Suprapubic skin (tissue), 4 donors: Measurements from ENCODE around the gene PPP6C. TPM values are rescaled to one million over a fixed set of nuclear protein-coding genes. Genes with fewer than 3 reads are reported as not detected.
"Not testable (repeated sequence)": the region's sequence is repeated elsewhere in the genome, so short reads cannot be mapped to it uniquely, and the experiment has no call there.

Experiments used
- DNase-seq, 2 donors: peaks; one replicate each; pipeline ENCODE4 v3.0.0-alpha.2; 2019; ENCODE audit warnings: low spot score in 2 of 2
- H3K27ac ChIP-seq: fragments of 200-600 bp; sonication (generic); one replicate; pipeline ENCODE4 v1.5.1; 2019
- H3K27me3 ChIP-seq: fragments of 200-600 bp; sonication (generic); one replicate; pipeline ENCODE4 v1.5.1; 2019
- H3K36me3 ChIP-seq: fragments of 200-600 bp; sonication (generic); one replicate; pipeline ENCODE4 v1.5.1; 2019
- H3K4me1 ChIP-seq: fragments of 200-600 bp; sonication (generic); one replicate; pipeline ENCODE4 v1.5.1; 2019
- H3K4me3 ChIP-seq: fragments of 200-600 bp; sonication (generic); one replicate; pipeline ENCODE4 v1.5.1; 2019; ENCODE audit warnings: mild to moderate bottlenecking
- H3K9me3 ChIP-seq: fragments of 200-600 bp; sonication (generic); one replicate; pipeline ENCODE4 v1.5.1; 2019
- CTCF ChIP-seq, 2 donors: fragments of 200-600 bp in 1 of 2; fragments of 450-650 bp in 1 of 2; sonication (generic) in 1 of 2; IDR thresholded peaks; one replicate each; pipeline ENCODE4 v1.5.1; 2016 to 2019; ENCODE audit warnings: antibody characterized with exemption in 2 of 2, mild to moderate bottlenecking in 1 of 2, moderate library complexity in 1 of 2
- EP300 ChIP-seq: sonication (generic); formaldehyde crosslinking; IDR thresholded peaks from one replicate; pipeline ENCODE4 v1.6.1; 2017; ENCODE audit warnings: antibody characterized with exemption
- POLR2A ChIP-seq, 2 donors: fragments of 450-650 bp; IDR thresholded peaks; one replicate each; pipeline ENCODE4 v1.6.1; 2017; ENCODE audit warnings: antibody characterized with exemption in 2 of 2, mild to moderate bottlenecking in 2 of 2, moderate library complexity in 2 of 2
- POLR2AphosphoS5 ChIP-seq, 3 donors: sonication (generic); formaldehyde crosslinking; IDR thresholded peaks; one replicate each; pipeline ENCODE4 v1.6.1; 2017; ENCODE audit warnings: antibody characterized with exemption in 3 of 3
- WGBS: methylation state at CpG from one replicate; pipeline ENCODE4 v1.1.5; 2018; 5-methylcytosine and 5-hydroxymethylcytosine counted together
- total RNA-seq, 4 donors: library from RNA; depleted of rRNA; stranded (reverse); fragments of >200 nt; gene quantifications; one replicate each; pipeline ENCODE4 v1.1.0, GENCODE V29; 2016

The PPP6C gene
- total RNA-seq, 4 donors from 2014 or later: 26.8 to 36.8 (median 29.6) TPM

GRCh38 chr9:125121146-125121545 lies 68.5 kb downstream of the PPP6C start:
- Histone ChIP-seq H3K27me3 (no peaks in the 10 kb centered on the region), H3K9me3 (no peaks in the 10 kb centered on the region), H3K4me1 (peaks cover 22% of the 10 kb centered on the region), H3K27ac (no peak overlapping the region), H3K36me3 (no peaks in the 10 kb centered on the region), H3K4me3 (no peak overlapping the region)
- DNase-seq: no peak
- no peak for TF ChIP-seq POLR2A (IDR thresholded peaks at IDR 0.05)
- no peak for TF ChIP-seq CTCF (IDR thresholded peaks at IDR 0.05)
- TF ChIP-seq POLR2AphosphoS5 (IDR thresholded peaks at IDR 0.05): no peak
- no peak for TF ChIP-seq EP300
- WGBS: 74% methylated on average over 2 of the region's 2 CpGs

GRCh38 chr9:125119643-125120286 lies 69.8 kb downstream of the PPP6C start:
- DNase-seq: no peak
- H3K4me3 ChIP-seq: no peak overlapping the region
- TF ChIP-seq CTCF (IDR thresholded peaks at IDR 0.05) (no peak), EP300 (no peak), POLR2A (IDR thresholded peaks at IDR 0.05) (no peak), POLR2AphosphoS5 (IDR thresholded peaks at IDR 0.05) (no peak)
- H3K27me3 ChIP-seq: no peaks in the 10 kb centered on the region
- no peaks in the 10 kb centered on the region for H3K36me3 ChIP-seq
- no peak overlapping the region for H3K27ac ChIP-seq
- peaks cover 12% of the 10 kb centered on the region for H3K4me1 ChIP-seq
- 63% methylated on average over 4 of the region's 4 CpGs for WGBS
- H3K9me3 ChIP-seq: no peaks in the 10 kb centered on the region

GRCh38 chr9:125118696-125119095 lies 70.9 kb downstream of the PPP6C start:
- H3K27ac ChIP-seq, H3K9me3 ChIP-seq, H3K4me3 ChIP-seq, DNase-seq, H3K36me3 ChIP-seq, H3K27me3 ChIP-seq: not testable (repeated sequence)
- peaks cover 12% of the 10 kb centered on the region for H3K4me1 ChIP-seq
- 93% methylated on average over 2 of the region's 2 CpGs for WGBS

- not testable (repeated sequence) for H3K4me3 ChIP-seq, DNase-seq, H3K27ac ChIP-seq, H3K4me1 ChIP-seq, H3K27me3 ChIP-seq, H3K36me3 ChIP-seq, H3K9me3 ChIP-seq
- WGBS: 98% methylated on average over 4 of the region's 4 CpGs
These were observed 75.1 kb downstream of the PPP6C start for GRCh38 chr9:125114503-125114902.

GRCh38 chr9:125110464-125110863 lies 79.1 kb downstream of the PPP6C start:
- H3K36me3 ChIP-seq: no peaks in the 10 kb centered on the region
- peaks cover 3% of the 10 kb centered on the region for H3K9me3 ChIP-seq
- 100% methylated on average over 2 of the region's 2 CpGs for WGBS
- H3K27ac ChIP-seq: no peak overlapping the region
- H3K4me3 ChIP-seq: no peak overlapping the region
- H3K4me1 ChIP-seq: no peaks in the 10 kb centered on the region
- H3K27me3 ChIP-seq: no peaks in the 10 kb centered on the region
- no peak for TF ChIP-seq CTCF (IDR thresholded peaks at IDR 0.05)
- no peak for DNase-seq

- not testable (repeated sequence) for H3K4me1 ChIP-seq, H3K36me3 ChIP-seq, H3K9me3 ChIP-seq, H3K4me3 ChIP-seq, H3K27me3 ChIP-seq, DNase-seq, H3K27ac ChIP-seq
- 97% methylated on average over 13 of the region's 33 CpGs for WGBS
These were observed 81.1 kb downstream of the PPP6C start for GRCh38 chr9:125108541-125108940.

- Histone ChIP-seq H3K36me3 (no peaks in the 10 kb centered on the region), H3K27ac (no peak overlapping the region), H3K4me1 (no peaks in the 10 kb centered on the region), H3K9me3 (no peaks in the 10 kb centered on the region), H3K4me3 (no peak overlapping the region), H3K27me3 (no peaks in the 10 kb centered on the region)
- no peak for TF ChIP-seq EP300
- no peak for TF ChIP-seq POLR2AphosphoS5 (IDR thresholded peaks at IDR 0.05)
- no peak for TF ChIP-seq POLR2A (IDR thresholded peaks at IDR 0.05)
- no peak for TF ChIP-seq CTCF (IDR thresholded peaks at IDR 0.05)
- DNase-seq: no peak
These were observed 83.2 kb downstream of the PPP6C start for GRCh38 chr9:125106285-125106893.
